ENCODE results near the gene CNRIP1.

- TF ChIP-seq POLR2A (IDR thresholded peaks at IDR 0.05) = no peak
- TF ChIP-seq, protein P1, sequence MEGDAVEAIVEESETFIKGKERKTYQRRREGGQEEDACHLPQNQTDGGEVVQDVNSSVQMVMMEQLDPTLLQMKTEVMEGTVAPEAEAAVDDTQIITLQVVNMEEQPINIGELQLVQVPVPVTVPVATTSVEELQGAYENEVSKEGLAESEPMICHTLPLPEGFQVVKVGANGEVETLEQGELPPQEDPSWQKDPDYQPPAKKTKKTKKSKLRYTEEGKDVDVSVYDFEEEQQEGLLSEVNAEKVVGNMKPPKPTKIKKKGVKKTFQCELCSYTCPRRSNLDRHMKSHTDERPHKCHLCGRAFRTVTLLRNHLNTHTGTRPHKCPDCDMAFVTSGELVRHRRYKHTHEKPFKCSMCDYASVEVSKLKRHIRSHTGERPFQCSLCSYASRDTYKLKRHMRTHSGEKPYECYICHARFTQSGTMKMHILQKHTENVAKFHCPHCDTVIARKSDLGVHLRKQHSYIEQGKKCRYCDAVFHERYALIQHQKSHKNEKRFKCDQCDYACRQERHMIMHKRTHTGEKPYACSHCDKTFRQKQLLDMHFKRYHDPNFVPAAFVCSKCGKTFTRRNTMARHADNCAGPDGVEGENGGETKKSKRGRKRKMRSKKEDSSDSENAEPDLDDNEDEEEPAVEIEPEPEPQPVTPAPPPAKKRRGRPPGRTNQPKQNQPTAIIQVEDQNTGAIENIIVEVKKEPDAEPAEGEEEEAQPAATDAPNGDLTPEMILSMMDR (IDR thresholded peaks at IDR 0.05) = no peak
These were observed 44.0 kb upstream of the CNRIP1 start for GRCh38 chr2:68363721-68364120.
